Iris pigment epithelial cell (primary cell): ENCODE measurements around the gene AACS.
"Not testable (repeated sequence)": the region's sequence is repeated elsewhere in the genome, so short reads cannot be mapped to it uniquely, and the experiment has no call there.

Experiments
- DNase-seq: peaks from one replicate; pipeline ENCODE4 v3.0.0-alpha.2; 2011; ENCODE audit warnings: low read depth

AACS gene

GRCh38 chr12:125092108-125092871 lies 27.1 kb downstream of the AACS start:
- no peak for DNase-seq

GRCh38 chr12:125092872-125093680 lies 27.8 kb downstream of the AACS start:
- DNase-seq: peak; percentile 68

GRCh38 chr12:125093681-125094330 lies 28.6 kb downstream of the AACS start:
- DNase-seq: no peak

GRCh38 chr12:125096894-125097293 lies 31.7 kb downstream of the AACS start:
- no peak for DNase-seq

GRCh38 chr12:125097427-125097826 lies 32.2 kb downstream of the AACS start:
- DNase-seq: no peak

GRCh38 chr12:125098676-125099408 lies 33.6 kb downstream of the AACS start:
- no peak for DNase-seq

GRCh38 chr12:125099409-125099782 lies 34.2 kb downstream of the AACS start:
- DNase-seq: no peak

- DNase-seq: no peak
These were observed 35.6 kb downstream of the AACS start for GRCh38 chr12:125100551-125101434.

- DNase-seq: no peak
These were observed 39.7 kb downstream of the AACS start for GRCh38 chr12:125104982-125105381.

GRCh38 chr12:125105600-125105999 lies 40.4 kb downstream of the AACS start:
- DNase-seq: no peak

GRCh38 chr12:125110641-125111360 lies 45.6 kb downstream of the AACS start:
- peak; percentile 79 for DNase-seq

- peak; percentile 12 for DNase-seq
These were observed 46.2 kb downstream of the AACS start for GRCh38 chr12:125111403-125111802.

- not testable (repeated sequence) for DNase-seq
These were observed 47.4 kb downstream of the AACS start for GRCh38 chr12:125112614-125113013.

- no peak for DNase-seq
These were observed 48.0 kb downstream of the AACS start for GRCh38 chr12:125113263-125113662.

- no peak for DNase-seq
These were observed 48.6 kb downstream of the AACS start for GRCh38 chr12:125113789-125114188.

GRCh38 chr12:125114365-125115141 lies 49.3 kb downstream of the AACS start:
- DNase-seq: no peak

GRCh38 chr12:125120566-125120965 lies 55.3 kb downstream of the AACS start:
- DNase-seq: no peak

- no peak for DNase-seq
These were observed 55.9 kb downstream of the AACS start for GRCh38 chr12:125121106-125121505.

- no peak for DNase-seq
These were observed 57.4 kb downstream of the AACS start for GRCh38 chr12:125122668-125123067.
